Camera-type eye (tissue), 1 donor: ENCODE data around the gene KLHDC1. TPM values are rescaled to one million over a fixed set of nuclear protein-coding genes. Genes with fewer than 3 reads are reported as not detected.

Source experiments
- total RNA-seq: library from RNA; depleted of rRNA; stranded (reverse); fragments of >200 nt; gene quantifications from one replicate; pipeline ENCODE4 v1.2.3, GENCODE V29; 2014

The KLHDC1 gene
- total RNA-seq = 14.6 TPM

GRCh38 chr14:49692811-49693734 lies at the start of gene KLHDC1:
TSS of gene KLHDC1 (plus strand) at chr14:49693120. CDS start at chr14:49693195, 75 bp downstream.

GRCh38 chr14:49687942-49688700 lies 4.8 kb upstream of the KLHDC1 start, which contains the start of gene POLE2:
TSS of gene POLE2 (minus strand) at chr14:49688214. CDS start at chr14:49688203, 11 bp downstream.

GRCh38 chr14:49767571-49768300 lies 74.8 kb downstream of the KLHDC1 start, which contains the start of gene KLHDC2:
TSS of gene KLHDC2 (plus strand) at chr14:49768153. CDS start at chr14:49768469, 316 bp downstream.

Other genes with a start within 250 kb of the KLHDC1 start
- 1,905 TPM for gene RPS29, start 106.7 kb upstream of the KLHDC1 start, total RNA-seq
- gene LRR1, start 94.2 kb upstream of the KLHDC1 start, total RNA-seq = 9.2 TPM
- gene RPL36AL, start 72.5 kb upstream of the KLHDC1 start, total RNA-seq = 76.9 TPM
- gene MGAT2, start 72.3 kb upstream of the KLHDC1 start, total RNA-seq = 34.1 TPM
- 22.7 TPM for gene DNAAF2, start 57.9 kb upstream of the KLHDC1 start, total RNA-seq
- 14.3 TPM for gene POLE2, start 4.9 kb upstream of the KLHDC1 start, total RNA-seq
- 119 TPM for gene KLHDC2, start 75.0 kb downstream of the KLHDC1 start, total RNA-seq
- 157 TPM for gene NEMF, start 159.7 kb downstream of the KLHDC1 start, total RNA-seq
- 45.0 TPM for gene ARF6, start 200.0 kb downstream of the KLHDC1 start, total RNA-seq